ENCODE data around the gene DYNLT5. TPM values are rescaled to one million over a fixed set of nuclear protein-coding genes. Genes with fewer than 3 reads are reported as not detected.

The DYNLT5 gene
- polyA plus RNA-seq, 2 of the 4 experiments (the other 2 are of a cell fraction), result not detected

DNA sequence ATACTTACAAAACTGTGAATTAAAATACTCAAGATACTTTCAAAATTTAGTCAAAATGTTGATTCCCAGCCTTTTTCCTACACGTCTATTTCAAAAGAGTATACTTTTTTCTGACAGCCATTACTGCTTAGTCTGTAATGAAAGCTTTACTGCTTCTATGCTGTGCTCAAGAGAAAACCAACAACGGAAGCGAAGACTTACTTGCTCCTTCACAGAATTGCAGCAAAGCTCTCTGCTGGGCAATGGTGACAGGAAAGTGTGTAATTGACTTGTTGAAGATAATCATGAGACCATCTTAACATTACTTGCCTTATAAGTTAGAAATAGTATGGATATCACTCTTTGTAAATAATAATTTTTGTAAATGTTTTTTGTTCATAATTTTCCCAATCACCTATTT is 1.7 kb upstream of the DYNLT5 start:
- no peak for TF ChIP-seq SMC3 (IDR thresholded peaks at IDR 0.05)
- TF ChIP-seq, protein P1, sequence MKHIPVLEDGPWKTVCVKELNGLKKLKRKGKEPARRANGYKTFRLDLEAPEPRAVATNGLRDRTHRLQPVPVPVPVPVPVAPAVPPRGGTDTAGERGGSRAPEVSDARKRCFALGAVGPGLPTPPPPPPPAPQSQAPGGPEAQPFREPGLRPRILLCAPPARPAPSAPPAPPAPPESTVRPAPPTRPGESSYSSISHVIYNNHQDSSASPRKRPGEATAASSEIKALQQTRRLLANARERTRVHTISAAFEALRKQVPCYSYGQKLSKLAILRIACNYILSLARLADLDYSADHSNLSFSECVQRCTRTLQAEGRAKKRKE (CRISPR knock-in tag; IDR thresholded peaks at IDR 0.05; ENCODE audit: low read depth), result no peak
- no peak for TF ChIP-seq RARB (CRISPR knock-in tag; IDR thresholded peaks at IDR 0.05)
- TF ChIP-seq PBX3 (IDR thresholded peaks at IDR 0.05), result no peak
- TF ChIP-seq HMGXB4 (CRISPR knock-in tag; IDR thresholded peaks at IDR 0.05; ENCODE audit: borderline replicate concordance), result no peak
- TF ChIP-seq SREBF2 (IDR thresholded peaks at IDR 0.05), result no peak
- TF ChIP-seq ZNF302 (CRISPR knock-in tag; IDR thresholded peaks at IDR 0.05), result no peak
- no peak for TF ChIP-seq CEBPB (IDR thresholded peaks at IDR 0.05)
- no peak for TF ChIP-seq MAZ (IDR thresholded peaks at IDR 0.05; ENCODE audit: borderline replicate concordance, low read depth, low read length)
- no peak for TF ChIP-seq USF2 (IDR thresholded peaks at IDR 0.05)
- TF ChIP-seq HOXA7 (CRISPR knock-in tag; IDR thresholded peaks at IDR 0.05), result no peak
- no peak for TF ChIP-seq NFE2L2 (conservative IDR thresholded peaks at IDR 0.05; ENCODE audit: low read length)
- TF ChIP-seq CHD4 (IDR thresholded peaks at IDR 0.05; ENCODE audit: borderline replicate concordance), result no peak
- TF ChIP-seq PHF8 (IDR thresholded peaks at IDR 0.05; ENCODE audit: borderline replicate concordance, low read depth), result no peak
- TF ChIP-seq EP300 (IDR thresholded peaks at IDR 0.05), result no peak
- TF ChIP-seq HES2 (IDR thresholded peaks at IDR 0.05), result no peak
- Histone ChIP-seq H3K4me1 (no peaks in the 10 kb centered on the region), H3K4me2 (no peak overlapping the region), H3K27ac (no peak overlapping the region), H3K9me3 (no peaks in the 10 kb centered on the region), H3K4me3 (no peak overlapping the region)
- no peak for FAIRE-seq
- WGBS (ENCODE audit: missing lambda C conversion rate), result 61% methylated on average over 3 of the region's 3 CpGs
- CTCF ChIA-PET, result interaction anchor here (1.3 kb wide), 1 partner anchor 8 kb away, joined by 3 read pairs; no protein-coding TSS in a partner anchor
- POLR2A ChIA-PET, result no interaction called here
- no peak for ATAC-seq
- no peak for DNase-seq (ENCODE audit: low read depth in 1 of 2, low spot score in 1 of 2)

DNA sequence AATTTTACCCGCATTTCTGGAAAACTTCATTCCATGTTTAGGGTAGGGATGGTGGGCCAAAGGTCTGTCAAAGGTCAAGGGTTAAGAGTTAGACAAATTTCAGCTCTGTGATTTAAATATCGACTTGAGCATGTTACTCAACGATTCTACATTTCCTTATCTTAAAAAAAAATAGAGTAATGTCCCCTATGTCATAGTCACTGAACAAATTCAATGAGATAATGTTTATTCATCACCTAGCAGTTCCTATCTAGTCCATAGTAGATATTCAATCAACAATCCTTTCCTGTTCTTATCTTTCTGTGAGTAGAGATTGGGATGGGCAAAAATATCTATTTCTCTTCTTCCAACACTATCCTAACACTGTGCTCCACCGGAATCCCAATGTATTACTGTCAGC is 1.1 kb upstream of the DYNLT5 start:
- TF ChIP-seq HMGXB4 (CRISPR knock-in tag; IDR thresholded peaks at IDR 0.05; ENCODE audit: borderline replicate concordance) (no peak), POLR2AphosphoS2 (conservative IDR thresholded peaks at IDR 0.05; ENCODE audit: low read length) (no peak), KDM1A (IDR thresholded peaks at IDR 0.05; ENCODE audit: low read depth) (no peak), RAD21 (conservative IDR thresholded peaks at IDR 0.05 in 1 of 2, IDR thresholded peaks at IDR 0.05 in 1 of 2) (no peak), JUNB (IDR thresholded peaks at IDR 0.05) (no peak), ZC3H11A (IDR thresholded peaks at IDR 0.05) (no peak), EP300 (IDR thresholded peaks at IDR 0.05) (no peak)
- DNase-seq (ENCODE audit: low read depth in 1 of 2, low spot score in 1 of 2) (no peak), ATAC-seq (no peak), FAIRE-seq (no peak)
- H3K4me3 ChIP-seq, result no peak overlapping the region
- H3K4me2 ChIP-seq, result no peak overlapping the region
- CTCF ChIA-PET, result no interaction called here
- WGBS (ENCODE audit: missing lambda C conversion rate), result 40% methylated on average over 4 of the region's 4 CpGs
- POLR2A ChIA-PET, result no interaction called here
- H3K27ac ChIP-seq, result no peak overlapping the region
- no peaks in the 10 kb centered on the region for H3K4me1 ChIP-seq
- H3K9me3 ChIP-seq, result no peaks in the 10 kb centered on the region

All from A549 (cell line).